Duodenal mucosa (tissue), 2 donors: Measurements from ENCODE around the gene ERCC6L2.

ENCODE experiments used
- H3K27ac ChIP-seq: one replicate; pipeline ENCODE4 v1.7.0; 2013; ENCODE audit warnings: low read depth, low read length
- H3K27me3 ChIP-seq, 2 donors: one replicate each; pipeline ENCODE4 v1.7.0; 2013; ENCODE audit warnings: low read length in 2 of 2, control low read depth in 1 of 2; ENCODE audit not compliant: insufficient read depth in 2 of 2, control insufficient read depth in 1 of 2
- H3K36me3 ChIP-seq, 2 donors: one replicate each; pipeline ENCODE4 v1.7.0; 2013; ENCODE audit warnings: low read length in 2 of 2, control low read depth in 1 of 2; ENCODE audit not compliant: insufficient read depth in 2 of 2, control insufficient read depth in 1 of 2
- H3K4me1 ChIP-seq, 2 donors: one replicate each; pipeline ENCODE4 v1.7.0; 2013; ENCODE audit warnings: low read length in 2 of 2, control low read depth in 1 of 2; ENCODE audit not compliant: insufficient read depth in 2 of 2, control insufficient read depth in 1 of 2
- H3K4me3 ChIP-seq, 2 donors: one replicate each; pipeline ENCODE4 v1.7.0; 2013; ENCODE audit warnings: low read length in 2 of 2, low read depth in 1 of 2
- H3K9ac ChIP-seq, 2 donors: one replicate each; pipeline ENCODE4 v1.7.0; 2013; ENCODE audit warnings: low read length in 2 of 2, low read depth in 1 of 2
- H3K9me3 ChIP-seq, 2 donors: one replicate each; pipeline ENCODE4 v1.7.0; 2013; ENCODE audit warnings: low read length in 2 of 2, control low read depth in 1 of 2; ENCODE audit not compliant: control insufficient read depth in 1 of 2

ERCC6L2 gene

DNA sequence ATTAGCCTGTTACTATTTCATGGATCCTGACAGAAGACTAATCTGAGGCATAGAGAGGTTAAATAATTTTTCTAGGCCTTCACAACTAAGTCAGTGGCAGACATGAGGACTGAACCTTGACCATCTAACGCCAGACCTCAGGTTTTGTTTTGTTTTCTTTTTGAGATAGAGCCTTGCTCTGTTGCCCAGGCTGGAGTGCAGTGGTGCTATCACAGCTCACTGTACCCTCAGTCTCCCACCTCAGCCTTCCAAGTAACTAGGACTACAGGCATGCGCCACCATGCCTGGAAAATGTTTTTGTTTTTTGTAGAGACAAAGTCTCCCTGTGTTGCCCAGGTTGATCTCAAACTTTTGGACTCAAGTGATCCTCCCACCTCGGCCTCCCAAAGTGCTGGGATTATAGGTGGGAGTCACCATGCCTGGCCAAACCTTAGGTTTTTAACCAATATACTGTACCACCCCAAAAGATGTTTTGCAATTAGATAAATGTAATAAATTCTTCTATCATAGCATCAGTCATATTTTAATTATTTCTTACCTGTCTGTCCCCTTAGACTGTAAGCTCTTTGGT, 35.4 kb downstream of the ERCC6L2 start:
- no peak overlapping the region for H3K27ac ChIP-seq
- H3K9ac ChIP-seq = no peak overlapping the region
- H3K4me1 ChIP-seq = no peaks in the 10 kb centered on the region
- no peak overlapping the region for H3K4me3 ChIP-seq
- H3K27me3 ChIP-seq = no peaks in the 10 kb centered on the region
- peaks cover 4% of the 10 kb centered on the region in 2 donors for H3K36me3 ChIP-seq
- H3K9me3 ChIP-seq = no peaks in the 10 kb centered on the region

- Histone ChIP-seq H3K36me3 (peaks cover 8 to 17% of the 10 kb centered on the region in 2 donors), H3K27me3 (no peaks in the 10 kb centered on the region), H3K27ac (no peak overlapping the region), H3K4me3 (no peak overlapping the region), H3K9ac (no peak overlapping the region), H3K9me3 (no peaks in the 10 kb centered on the region), H3K4me1 (no peaks in the 10 kb centered on the region)
Measured at GRCh38 chr9:95912773-95913172, 37.3 kb downstream of the ERCC6L2 start.

GRCh38 chr9:95920017-95920416, 44.5 kb downstream of the ERCC6L2 start:
- no peak overlapping the region for H3K9ac ChIP-seq
- no peaks in the 10 kb centered on the region for H3K27me3 ChIP-seq
- H3K36me3 ChIP-seq = peaks cover 22 to 43% of the 10 kb centered on the region in 2 donors
- no peak overlapping the region for H3K4me3 ChIP-seq
- no peak overlapping the region for H3K27ac ChIP-seq
- H3K4me1 ChIP-seq = no peaks in the 10 kb centered on the region
- H3K9me3 ChIP-seq = no peaks in the 10 kb centered on the region

GRCh38 chr9:95923794-95924193, 48.3 kb downstream of the ERCC6L2 start:
- H3K4me1 ChIP-seq = no peaks in the 10 kb centered on the region
- peaks cover 23 to 33% of the 10 kb centered on the region in 2 donors for H3K36me3 ChIP-seq
- no peak overlapping the region for H3K9ac ChIP-seq
- no peaks in the 10 kb centered on the region for H3K27me3 ChIP-seq
- no peaks in the 10 kb centered on the region for H3K9me3 ChIP-seq
- H3K4me3 ChIP-seq = no peak overlapping the region
- no peak overlapping the region for H3K27ac ChIP-seq

GRCh38 chr9:95924987-95925386, 49.5 kb downstream of the ERCC6L2 start:
- Histone ChIP-seq H3K4me1 (no peaks in the 10 kb centered on the region), H3K9ac (no peak overlapping the region), H3K27me3 (no peaks in the 10 kb centered on the region), H3K9me3 (no peaks in the 10 kb centered on the region), H3K4me3 (no peak overlapping the region), H3K27ac (no peak overlapping the region), H3K36me3 (peaks cover 26 to 39% of the 10 kb centered on the region in 2 donors)

DNA sequence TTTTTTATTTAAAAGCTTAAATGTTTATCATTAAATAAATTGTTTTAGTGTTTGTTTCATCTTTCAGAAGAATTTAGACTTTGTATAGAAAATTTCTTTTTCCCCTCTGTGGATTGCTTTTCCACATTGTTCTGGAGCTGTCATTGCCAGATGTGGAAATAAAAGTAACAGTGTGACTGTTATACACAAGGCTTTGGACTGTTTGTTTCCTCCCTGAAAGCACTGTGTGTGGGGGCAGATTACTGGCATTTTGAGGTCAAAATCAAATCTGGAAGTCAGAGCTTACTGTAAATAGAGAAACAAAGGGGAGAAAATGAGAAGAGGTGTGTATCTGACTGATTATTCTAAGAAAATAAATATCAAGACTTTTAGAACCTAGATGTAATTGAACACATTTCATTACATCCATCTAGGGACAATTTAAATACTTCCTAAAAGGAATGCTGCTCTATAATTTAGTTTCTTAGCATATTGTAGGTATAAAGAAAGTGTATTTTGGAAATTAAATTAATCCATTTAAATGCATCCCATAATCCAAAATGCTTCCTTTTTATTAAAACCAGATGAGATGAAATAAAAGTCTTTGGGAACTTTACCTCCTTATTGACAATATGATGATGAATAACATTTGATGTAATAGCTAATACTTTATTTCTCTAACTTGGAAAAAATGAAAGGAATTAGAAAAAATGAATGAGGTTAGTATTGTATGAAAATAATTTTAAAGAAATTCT, 51.9 kb downstream of the ERCC6L2 start:
- no peak overlapping the region for H3K9ac ChIP-seq
- H3K27me3 ChIP-seq = no peaks in the 10 kb centered on the region
- peaks cover 22 to 33% of the 10 kb centered on the region in 2 donors for H3K36me3 ChIP-seq
- no peaks in the 10 kb centered on the region for H3K4me1 ChIP-seq
- H3K4me3 ChIP-seq = no peak overlapping the region
- no peaks in the 10 kb centered on the region for H3K9me3 ChIP-seq
- H3K27ac ChIP-seq = no peak overlapping the region

- Histone ChIP-seq H3K4me1 (no peaks in the 10 kb centered on the region), H3K27me3 (no peaks in the 10 kb centered on the region), H3K36me3 (peaks cover 16 to 39% of the 10 kb centered on the region in 2 donors), H3K9ac (no peak overlapping the region), H3K9me3 (no peaks in the 10 kb centered on the region), H3K4me3 (no peak overlapping the region), H3K27ac (no peak overlapping the region)
Measured at GRCh38 chr9:95930277-95930676, 54.8 kb downstream of the ERCC6L2 start.

GRCh38 chr9:95935861-95936578, 60.5 kb downstream of the ERCC6L2 start:
- Histone ChIP-seq H3K27ac (no peak overlapping the region), H3K36me3 (peaks cover 11 to 36% of the 10 kb centered on the region in 2 donors), H3K27me3 (no peaks in the 10 kb centered on the region), H3K9me3 (peaks cover 0 to 4% of the 10 kb centered on the region in 2 donors), H3K4me3 (no peak overlapping the region), H3K4me1 (no peaks in the 10 kb centered on the region), H3K9ac (no peak overlapping the region)

DNA sequence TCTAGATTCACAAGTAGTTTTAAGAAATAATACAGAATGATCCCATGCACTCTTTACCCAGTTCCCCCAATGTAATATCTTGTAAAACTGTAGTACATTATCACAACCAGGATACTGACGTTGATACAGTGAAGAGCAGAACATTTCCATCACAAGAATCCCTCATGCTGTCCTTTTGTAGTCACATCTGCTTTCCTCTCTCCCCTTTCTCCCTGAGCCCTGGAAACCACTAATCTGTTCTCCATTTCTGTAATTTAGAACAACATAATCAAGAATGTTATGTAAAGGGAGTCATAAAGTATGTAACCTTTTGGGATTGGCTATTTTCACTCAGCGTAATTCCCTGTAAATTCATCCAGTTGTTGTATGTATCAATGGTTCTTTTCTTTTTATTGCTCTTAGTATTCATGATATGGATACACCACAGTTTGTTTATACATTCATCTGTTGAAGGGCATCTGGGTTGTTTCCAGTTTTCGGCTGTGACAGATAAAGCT, 61.1 kb downstream of the ERCC6L2 start:
- H3K36me3 ChIP-seq = peaks cover 15 to 36% of the 10 kb centered on the region in 2 donors
- H3K27ac ChIP-seq = no peak overlapping the region
- H3K4me3 ChIP-seq = no peak overlapping the region
- H3K9ac ChIP-seq = no peak overlapping the region
- no peaks in the 10 kb centered on the region for H3K27me3 ChIP-seq
- H3K9me3 ChIP-seq = peaks cover 0 to 4% of the 10 kb centered on the region in 2 donors
- H3K4me1 ChIP-seq = no peaks in the 10 kb centered on the region

DNA sequence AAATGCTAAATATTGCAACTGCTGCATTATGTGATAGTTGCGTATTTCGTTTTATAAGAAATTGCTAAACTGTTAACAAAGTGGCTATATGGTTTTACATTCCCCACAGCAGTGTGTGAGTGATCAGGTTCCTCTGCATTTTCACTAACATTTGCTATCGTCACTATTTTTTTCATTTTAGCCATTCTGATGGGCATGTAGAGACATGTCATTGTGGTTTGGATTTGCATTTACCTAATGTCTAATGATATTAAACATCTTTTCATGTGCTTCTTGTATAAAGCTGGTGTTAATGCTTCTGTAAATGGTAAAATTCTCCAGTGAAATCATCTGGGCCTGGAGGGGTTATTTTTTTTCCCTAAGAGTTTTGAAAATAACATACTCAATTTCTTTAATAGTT, 61.6 kb downstream of the ERCC6L2 start:
- H3K36me3 ChIP-seq = peaks cover 20 to 38% of the 10 kb centered on the region in 2 donors
- H3K27me3 ChIP-seq = no peaks in the 10 kb centered on the region
- no peaks in the 10 kb centered on the region for H3K4me1 ChIP-seq
- H3K4me3 ChIP-seq = no peak overlapping the region
- peaks cover 0 to 4% of the 10 kb centered on the region in 2 donors for H3K9me3 ChIP-seq
- no peak overlapping the region for H3K9ac ChIP-seq
- H3K27ac ChIP-seq = no peak overlapping the region
